Panc1 (cell line): ENCODE measurements around the gene RIT2. TPM values are rescaled to one million over a fixed set of nuclear protein-coding genes. Genes with fewer than 3 reads are reported as not detected.

Experiments used
- ATAC-seq: fragments of 200-7000 bp; cut with Tn5 transposase; 2 replicates; pipeline ENCODE4 v1.9.1; 2020; ENCODE audit warnings: mild to moderate bottlenecking, moderate library complexity
- BruUV-seq: library from RNA; stranded (reverse); fragments of 400-500 nt; replicated peaks from 2 replicates; lab custom pipeline; 2021; lab: Mats Ljungman, UMichigan
- CTCF ChIA-PET: fragments of 300-600 bp; sonication (Branson Sonifier 250); formaldehyde crosslinking; loops from one replicate; lab custom pipeline; 2022; ENCODE audit warnings: antibody characterized with exemption; lab: Charles Lee
- POLR2A ChIA-PET: fragments of 300-600 bp; sonication (Branson Sonifier 250); formaldehyde crosslinking; loops from one replicate; lab custom pipeline; 2022; ENCODE audit warnings: antibody characterized with exemption; lab: Charles Lee
- DNase-seq: peaks from one replicate; pipeline ENCODE4 v3.0.0-alpha.2; 2010; ENCODE audit warnings: low read depth, low spot score
- H3K27ac ChIP-seq: 2 replicates; pipeline ENCODE4 v1.5.1; 2011; ENCODE audit warnings: mild to moderate bottlenecking, low read length, inconsistent platforms
- H3K27me3 ChIP-seq: fragments of 200-500 bp; sonication (Bioruptor generic); 2 replicates; pipeline ENCODE4 v1.6.0; 2014; ENCODE audit warnings: low read length, inconsistent platforms; ENCODE audit not compliant: control insufficient read depth, insufficient read depth
- H3K36me3 ChIP-seq: fragments of 200-500 bp; sonication (Bioruptor generic); 2 replicates; pipeline ENCODE4 v1.5.1; 2014; ENCODE audit warnings: inconsistent platforms, mild to moderate bottlenecking, low read length, moderate library complexity; ENCODE audit not compliant: control insufficient read depth, insufficient read depth
- H3K4me1 ChIP-seq: 2 replicates; pipeline ENCODE4 v1.5.1; 2011; ENCODE audit warnings: inconsistent platforms, mild to moderate bottlenecking, low read length, moderate library complexity; ENCODE audit not compliant: control insufficient read depth, insufficient read depth
- H3K4me3 ChIP-seq, 2 experiments: 2 replicates each; pipeline ENCODE4 v1.5.1; 2011 to 2012; ENCODE audit warnings: low read depth in 2 of 2, low read length in 2 of 2, mild to moderate bottlenecking in 2 of 2, inconsistent platforms in 1 of 2, moderate library complexity in 1 of 2
- H3K9me3 ChIP-seq: fragments of 200-500 bp; sonication (Bioruptor generic); 2 replicates; pipeline ENCODE4 v1.5.1; 2014; ENCODE audit warnings: low read depth, mild to moderate bottlenecking, inconsistent platforms, low read length, moderate library complexity; ENCODE audit not compliant: control insufficient read depth, insufficient read depth
- CTCF ChIP-seq: fragments of 450-650 bp; IDR thresholded peaks from 2 replicates; pipeline ENCODE4 v1.5.1; 2017; ENCODE audit warnings: mild to moderate bottlenecking
- POLR2AphosphoS5 ChIP-seq: IDR thresholded peaks from 2 replicates; pipeline ENCODE4 v1.6.1; 2012; ENCODE audit warnings: mild to moderate bottlenecking, low read depth, low read length, moderate library complexity
- REST ChIP-seq, 2 experiments: IDR thresholded peaks; 2 replicates each; pipeline ENCODE4 v1.6.1; 2011 to 2012; ENCODE audit warnings: low read depth in 2 of 2, control low read depth in 1 of 2, low read length in 1 of 2, mild to moderate bottlenecking in 1 of 2, moderate library complexity in 1 of 2; ENCODE audit not compliant: insufficient read depth in 1 of 2
- SIN3A ChIP-seq: IDR thresholded peaks from 2 replicates; pipeline ENCODE4 v1.6.1; 2012; ENCODE audit warnings: low read depth, mild to moderate bottlenecking, low read length, moderate library complexity, borderline replicate concordance; ENCODE audit not compliant: insufficient read depth
- TCF7L2 ChIP-seq: IDR thresholded peaks from 2 replicates; pipeline ENCODE4 v1.6.1; 2011; ENCODE audit warnings: mild to moderate bottlenecking, low read depth, low read length, inconsistent platforms
- in situ Hi-C: cut with HindIII; loops from 2 replicates; pipeline ENCODE4 v1.10.0; 2016; ENCODE audit warnings: low sequenced_read_pairs, low pct_unique_long_range_greater_than_20kb
- intact Hi-C: fragments of 100-400 bp; cut with micrococcal nuclease; formaldehyde crosslinking; loops from one replicate; pipeline ENCODE4 v1.10.0; 2022; ENCODE audit not compliant: unreplicated experiment
- total RNA-seq: library from RNA; stranded (reverse); gene quantifications from one replicate; pipeline ENCODE4 v1.2.1, GENCODE V29; 2021; ENCODE audit not compliant: unreplicated experiment

Gene RIT2
- total RNA-seq, 1 experiment from 2014 or later = not detected

GRCh38 chr18:43068781-43069180, 46.7 kb downstream of the RIT2 start:
- Histone ChIP-seq H3K9me3 (no peaks in the 10 kb centered on the region), H3K4me3 (no peak overlapping the region), H3K27ac (no peak overlapping the region), H3K27me3 (no peaks in the 10 kb centered on the region), H3K4me1 (no peaks in the 10 kb centered on the region), H3K36me3 (no peaks in the 10 kb centered on the region)
- no TSS peak for BruUV-seq
- POLR2A ChIA-PET = no interaction called here
- in situ Hi-C loops (no loop called here), intact Hi-C loops (no loop called here)
- no peak for ATAC-seq
- no peak for DNase-seq
- CTCF ChIA-PET = no interaction called here
- no peak for TF ChIP-seq SIN3A
- no peak for TF ChIP-seq CTCF
- no peak for TF ChIP-seq POLR2AphosphoS5
- no peak for TF ChIP-seq REST (IDR thresholded peaks at IDR 0.05; ENCODE audit: insufficient read depth in 1 of 2, low read depth in 2 of 2, low read length in 1 of 2)
- TF ChIP-seq TCF7L2 = no peak

- no peak overlapping the region for H3K4me3 ChIP-seq
- in situ Hi-C loops = no loop called here
- no peaks in the 10 kb centered on the region for H3K9me3 ChIP-seq
- no peaks in the 10 kb centered on the region for H3K27me3 ChIP-seq
- no TSS peak for BruUV-seq
- no peaks in the 10 kb centered on the region for H3K4me1 ChIP-seq
- H3K27ac ChIP-seq = no peak overlapping the region
- ATAC-seq = no peak
- no peaks in the 10 kb centered on the region for H3K36me3 ChIP-seq
- ChIA-PET CTCF (no interaction called here), POLR2A (no interaction called here)
- TF ChIP-seq SIN3A = no peak
- TF ChIP-seq POLR2AphosphoS5 = no peak
- no peak for TF ChIP-seq TCF7L2
- no peak for TF ChIP-seq CTCF
- TF ChIP-seq REST (IDR thresholded peaks at IDR 0.05; ENCODE audit: insufficient read depth in 1 of 2, low read depth in 2 of 2, low read length in 1 of 2) = no peak
- intact Hi-C loops = no loop called here
- no peak for DNase-seq
Measured at GRCh38 chr18:43067570-43067969, 47.9 kb downstream of the RIT2 start.
